Measurements from ENCODE around the gene DMRT3. TPM values are rescaled to one million over a fixed set of nuclear protein-coding genes. Genes with fewer than 3 reads are reported as not detected.

The DMRT3 gene
- polyA plus RNA-seq, 3 donors, result not detected

GRCh38 chr9:965497-965896 lies 11.0 kb upstream of the DMRT3 start:
- WGBS (ENCODE audit: insufficient coverage), result 29% methylated on average over 2 of the region's 4 CpGs
- no peaks in the 10 kb centered on the region for H3K79me2 ChIP-seq (ENCODE audit: insufficient read depth, low read length)
- H3K9ac ChIP-seq (ENCODE audit: insufficient read depth, low read length, poor library complexity, severe bottlenecking), result no peak overlapping the region
- Mint-ChIP-seq H3K4me1 (peaks cover 24% of the 10 kb centered on the region), H3K4me3 (peak overlapping the region in 1 of 2 donors; percentile 67), H3K9me3 (peaks cover 0 to 13% (median 5%) of the 10 kb centered on the region in 7 donors), H3K36me3 (peaks cover 3 to 6% of the 10 kb centered on the region in 2 donors), H3K27me3 (ENCODE audit: low read depth in 3 of 3) (peaks cover 89 to 97% (median 92%) of the 10 kb centered on the region in 3 donors), H3K27ac (no peak overlapping the region)
- TF ChIP-seq CTCF (IDR thresholded peaks at IDR 0.05), result no peak
- H3K4me2 ChIP-seq (replicated peaks; ENCODE audit: extremely low read depth, low read length, poor library complexity, severe bottlenecking), result no peak overlapping the region
- intact Hi-C loops (cut with micrococcal nuclease), result no loop called here
- no peak overlapping the region for H3K4me3 ChIP-seq (replicated peaks in 1 of 3; ENCODE audit: low read depth in 2 of 3, low read length in 3 of 3)
- H4K20me1 ChIP-seq (ENCODE audit: insufficient read depth, low read length), result no peaks in the 10 kb centered on the region
- H3K9me3 ChIP-seq (replicated peaks in 1 of 2; ENCODE audit: control insufficient read depth in 1 of 2, insufficient read depth in 1 of 2, low read length in 2 of 2), result peaks cover 11 to 22% of the 10 kb centered on the region in 2 donors
- peaks cover 93 to 98% of the 10 kb centered on the region in 2 donors for H3K27me3 ChIP-seq (ENCODE audit: control insufficient read depth in 2 of 2, insufficient read depth in 2 of 2, low read length in 2 of 2)
- H3K36me3 ChIP-seq (replicated peaks in 1 of 2; ENCODE audit: control insufficient read depth in 1 of 2, insufficient read depth in 2 of 2, low read length in 2 of 2), result no peaks in the 10 kb centered on the region
- DNase-seq, result no peak
- H3K4me1 ChIP-seq (ENCODE audit: control insufficient read depth in 1 of 2, insufficient read depth in 2 of 2, low read length in 2 of 2), result peaks cover 7 to 8% of the 10 kb centered on the region in 2 donors
- no peak overlapping the region for H2AFZ ChIP-seq (ENCODE audit: insufficient read depth, low read depth, low read length, poor library complexity, severe bottlenecking)
- H3K27ac ChIP-seq (ENCODE audit: low read depth in 1 of 2, low read length in 2 of 2), result no peak overlapping the region

- H3K4me3 Mint-ChIP-seq, result peak overlapping the region in 1 of 2 donors; percentile 71
- Histone ChIP-seq H3K4me2 (replicated peaks; ENCODE audit: extremely low read depth, low read length, poor library complexity, severe bottlenecking) (no peak overlapping the region), H3K4me1 (ENCODE audit: control insufficient read depth in 1 of 2, insufficient read depth in 2 of 2, low read length in 2 of 2) (peaks cover 20 to 21% of the 10 kb centered on the region in 2 donors), H3K9me3 (replicated peaks in 1 of 2; ENCODE audit: control insufficient read depth in 1 of 2, insufficient read depth in 1 of 2, low read length in 2 of 2) (peaks cover 11 to 29% of the 10 kb centered on the region in 2 donors), H4K20me1 (ENCODE audit: insufficient read depth, low read length) (no peaks in the 10 kb centered on the region), H3K79me2 (ENCODE audit: insufficient read depth, low read length) (no peaks in the 10 kb centered on the region), H2AFZ (ENCODE audit: insufficient read depth, low read depth, low read length, poor library complexity, severe bottlenecking) (no peak overlapping the region), H3K4me3 (replicated peaks in 1 of 3; ENCODE audit: low read depth in 2 of 3, low read length in 3 of 3) (no peak overlapping the region), H3K27me3 (ENCODE audit: control insufficient read depth in 2 of 2, insufficient read depth in 2 of 2, low read length in 2 of 2) (peaks cover 96 to 100% of the 10 kb centered on the region in 2 donors), H3K9ac (ENCODE audit: insufficient read depth, low read length, poor library complexity, severe bottlenecking) (no peak overlapping the region), H3K27ac (ENCODE audit: low read depth in 1 of 2, low read length in 2 of 2) (no peak overlapping the region), H3K36me3 (replicated peaks in 1 of 2; ENCODE audit: control insufficient read depth in 1 of 2, insufficient read depth in 2 of 2, low read length in 2 of 2) (no peaks in the 10 kb centered on the region)
- no peak for TF ChIP-seq CTCF (IDR thresholded peaks at IDR 0.05)
- DNase-seq, result peak in 2 of 3 donors; percentile 16 to 20
- peaks cover 3 to 6% of the 10 kb centered on the region in 2 donors for H3K36me3 Mint-ChIP-seq
- intact Hi-C loops (cut with micrococcal nuclease), result no loop called here
- H3K9me3 Mint-ChIP-seq, result peaks cover 0 to 21% (median 14%) of the 10 kb centered on the region in 7 donors
- WGBS (ENCODE audit: insufficient coverage), result no CpG with 5 or more reads among the region's 3 CpGs
- peaks cover 89 to 98% (median 94%) of the 10 kb centered on the region in 3 donors for H3K27me3 Mint-ChIP-seq (ENCODE audit: low read depth in 3 of 3)
- H3K27ac Mint-ChIP-seq, result no peak overlapping the region
- peaks cover 32% of the 10 kb centered on the region for H3K4me1 Mint-ChIP-seq
These were observed 9.6 kb upstream of the DMRT3 start for GRCh38 chr9:966870-967269.
